CD4-positive, alpha-beta T cell (primary cell): ENCODE measurements around the gene DGUOK. TPM values are rescaled to one million over a fixed set of nuclear protein-coding genes. Genes with fewer than 3 reads are reported as not detected.

Experiments used
- ATAC-seq: fragments of 200-7000 bp; cut with Tn5 transposase; one replicate; pipeline ENCODE4 v1.10.0; 2022; ENCODE audit warnings: mild to moderate bottlenecking; ENCODE audit not compliant: poor library complexity
- CTCF ChIA-PET: fragments of 350-600 bp; sonication (Branson Sonifier 250); formaldehyde crosslinking; loops from one replicate; lab custom pipeline; 2021; ENCODE audit warnings: antibody characterized with exemption, inconsistent platforms; lab: Charles Lee
- POLR2A ChIA-PET: fragments of 350-600 bp; sonication (Branson Sonifier 250); formaldehyde crosslinking; loops from one replicate; lab custom pipeline; 2021; ENCODE audit warnings: antibody characterized with exemption, inconsistent platforms; lab: Charles Lee
- DNase-seq, 14 experiments: peaks; one replicate each; pipeline ENCODE4 v3.0.0-alpha.2; 2013 to 2020; ENCODE audit warnings: mixed read lengths in 2 of 14
- H3K27ac ChIP-seq, 2 donors: one replicate each; pipeline versions ENCODE4 v1.5.1 to v1.7.0; 2013; ENCODE audit warnings: low read length in 2 of 2, low read depth in 1 of 2, mild to moderate bottlenecking in 1 of 2
- H3K27me3 ChIP-seq, 2 experiments: 1 replicate in 1 of 2; 2 replicates in 1 of 2; pipeline versions ENCODE4 v1.6.1 to v1.7.0; 2013; ENCODE audit warnings: low read length in 2 of 2, control low read depth in 1 of 2, mild to moderate bottlenecking in 1 of 2, moderate library complexity in 1 of 2; ENCODE audit not compliant: insufficient read depth in 2 of 2, control insufficient read depth in 1 of 2
- H3K36me3 ChIP-seq: one replicate; pipeline ENCODE4 v1.6.1; 2013; ENCODE audit warnings: low read length, control low read depth; ENCODE audit not compliant: insufficient read depth
- H3K4me1 ChIP-seq: one replicate; pipeline ENCODE4 v1.6.1; 2013; ENCODE audit warnings: low read length, control low read depth; ENCODE audit not compliant: insufficient read depth
- H3K4me3 ChIP-seq: one replicate; pipeline ENCODE4 v1.5.1; 2013; ENCODE audit warnings: mild to moderate bottlenecking, low read length, moderate library complexity
- H3K9me3 ChIP-seq, 2 experiments: 1 replicate in 1 of 2; 2 replicates in 1 of 2; pipeline versions ENCODE4 v1.6.1 to v1.7.0; 2013; ENCODE audit warnings: low read length in 2 of 2, mild to moderate bottlenecking in 2 of 2, control low read depth in 1 of 2, moderate library complexity in 1 of 2; ENCODE audit not compliant: control insufficient read depth in 1 of 2, insufficient read depth in 1 of 2
- H3K27ac Mint-ChIP-seq: one replicate; pipeline ENCODE4 v1.8.0; 2020; ENCODE audit warnings: mixed read lengths
- H3K27me3 Mint-ChIP-seq: one replicate; pipeline ENCODE4 v1.8.0; 2021; ENCODE audit warnings: mixed read lengths
- H3K36me3 Mint-ChIP-seq: one replicate; pipeline ENCODE4 v1.8.0; 2021; ENCODE audit warnings: low read depth, mixed read lengths
- H3K4me1 Mint-ChIP-seq: one replicate; pipeline ENCODE4 v1.8.0; 2021; ENCODE audit warnings: low read depth, mixed read lengths
- H3K4me3 Mint-ChIP-seq: one replicate; pipeline ENCODE4 v1.8.0; 2020; ENCODE audit warnings: mild to moderate bottlenecking, mixed read lengths
- H3K9me3 Mint-ChIP-seq: one replicate; pipeline ENCODE4 v1.8.0; 2020; ENCODE audit warnings: mixed read lengths
- CTCF ChIP-seq: fragments of 200-600 bp; IDR thresholded peaks from one replicate; pipeline ENCODE4 v1.8.0; 2022; ENCODE audit warnings: antibody characterized with exemption, mild to moderate bottlenecking
- intact Hi-C, 2 experiments: fragments of 100-400 bp; cut with DNase I in 1 of 2; cut with micrococcal nuclease in 1 of 2; formaldehyde crosslinking; loops; one replicate each; pipeline versions ENCODE4 v1.15.1 to v1.9.0; 2023 to 2025; cut with DNase I, micrococcal nuclease
- total RNA-seq, 174 experiments: library from RNA in 2 of 174; stranded (reverse) in 2 of 174; gene quantifications; one replicate each; pipeline ENCODE4 v1.2.3 and lab custom pipeline; 2021 to 2026

DGUOK gene
- total RNA-seq, 2 experiments from 2014 or later: 30.5 to 32.0 TPM

GRCh38 chr2:73889206-73889605, 37.5 kb upstream of the DGUOK start:
- CTCF ChIA-PET: no interaction called here
- no peaks in the 10 kb centered on the region for H3K27me3 ChIP-seq

GRCh38 chr2:73890301-73891092, 36.2 kb upstream of the DGUOK start:
- no peak for TF ChIP-seq CTCF
- ChIA-PET CTCF (no interaction called here), POLR2A (interaction anchor here (0.9 kb wide), 1 partner anchor 37 kb away, joined by 3 read pairs; the partner anchor contains the start of gene DGUOK)
- Histone ChIP-seq H3K9me3 (no peaks in the 10 kb centered on the region), H3K27me3 (no peaks in the 10 kb centered on the region), H3K4me3 (no peak overlapping the region), H3K27ac (no peak overlapping the region), H3K36me3 (no peaks in the 10 kb centered on the region), H3K4me1 (peaks cover 5% of the 10 kb centered on the region)
- ATAC-seq: no peak
- Mint-ChIP-seq H3K27me3 (no peaks in the 10 kb centered on the region), H3K9me3 (no peaks in the 10 kb centered on the region), H3K27ac (no peak overlapping the region), H3K36me3 (no peaks in the 10 kb centered on the region), H3K4me1 (peaks cover 22% of the 10 kb centered on the region), H3K4me3 (no peak overlapping the region)
- no peak for DNase-seq
- intact Hi-C loops: no loop called here

More at GRCh38 chr2:73889206-73889605, 37.5 kb upstream of the DGUOK start:
- ATAC-seq: no peak
- Mint-ChIP-seq H3K27me3 (no peaks in the 10 kb centered on the region), H3K27ac (no peak overlapping the region), H3K36me3 (no peaks in the 10 kb centered on the region), H3K4me3 (no peak overlapping the region), H3K9me3 (no peaks in the 10 kb centered on the region), H3K4me1 (peaks cover 13% of the 10 kb centered on the region)
- no peak overlapping the region for H3K27ac ChIP-seq
- peaks cover 5% of the 10 kb centered on the region for H3K4me1 ChIP-seq
- no peak for TF ChIP-seq CTCF
- no peaks in the 10 kb centered on the region for H3K9me3 ChIP-seq
- no peaks in the 10 kb centered on the region for H3K36me3 ChIP-seq
- POLR2A ChIA-PET: no interaction called here
- intact Hi-C loops: no loop called here
- no peak overlapping the region for H3K4me3 ChIP-seq
- no peak for DNase-seq

- H3K9me3 Mint-ChIP-seq: no peaks in the 10 kb centered on the region
- H3K27me3 Mint-ChIP-seq: no peaks in the 10 kb centered on the region
- no peaks in the 10 kb centered on the region for H3K27me3 ChIP-seq
- no peak overlapping the region for H3K27ac Mint-ChIP-seq
- no peaks in the 10 kb centered on the region for H3K36me3 Mint-ChIP-seq
- H3K9me3 ChIP-seq: no peaks in the 10 kb centered on the region
- POLR2A ChIA-PET: no interaction called here
- intact Hi-C loops: no loop called here
- no peaks in the 10 kb centered on the region for H3K36me3 ChIP-seq
- no peak for TF ChIP-seq CTCF
- H3K27ac ChIP-seq: no peak overlapping the region
- ATAC-seq (no peak), DNase-seq (no peak)
- CTCF ChIA-PET: no interaction called here
- no peak overlapping the region for H3K4me3 ChIP-seq
- no peak overlapping the region for H3K4me3 Mint-ChIP-seq
- H3K4me1 ChIP-seq: peaks cover 10% of the 10 kb centered on the region
- H3K4me1 Mint-ChIP-seq: peaks cover 20% of the 10 kb centered on the region
Measured at GRCh38 chr2:73891276-73891901, 35.3 kb upstream of the DGUOK start.
